PC-9 (cell line): ENCODE results near the gene THSD8. TPM values are rescaled to one million over a fixed set of nuclear protein-coding genes. Genes with fewer than 3 reads are reported as not detected.

Experiments used
- Bru-seq: library from RNA; stranded (reverse); fragments of 400-500 nt; gene quantifications from one replicate; lab custom pipeline; 2021; lab: Mats Ljungman, UMichigan
- BruChase-seq, 2 experiments: library from RNA; stranded (reverse); fragments of 400-500 nt; gene quantifications; one replicate each; lab custom pipeline; 2021; lab: Mats Ljungman, UMichigan
- BruUV-seq: library from RNA; stranded (reverse); fragments of 400-500 nt; replicated peaks from 2 replicates; lab custom pipeline; 2021; lab: Mats Ljungman, UMichigan
- CTCF ChIA-PET: fragments of 300-600 bp; sonication (Branson Sonifier 250); formaldehyde crosslinking; loops from one replicate; lab custom pipeline; 2022; ENCODE audit warnings: antibody characterized with exemption; lab: Charles Lee
- POLR2A ChIA-PET: fragments of 300-600 bp; sonication (Branson Sonifier 250); formaldehyde crosslinking; loops from one replicate; lab custom pipeline; 2022; ENCODE audit warnings: antibody characterized with exemption; ENCODE audit not compliant: unreplicated experiment; lab: Charles Lee
- DNase-seq, 2 experiments: peaks; one replicate each; pipeline versions ENCODE4 v3.0.0 to v3.0.0-alpha.2; 2015 to 2022; ENCODE audit warnings: mixed read lengths in 1 of 2
- H2AFZ ChIP-seq: fragments of 200-600 bp; sonication (generic); 2 replicates; pipeline ENCODE4 v1.8.1; 2017; ENCODE audit warnings: antibody characterized with exemption
- H3F3A ChIP-seq: fragments of 200-600 bp; sonication (generic); 2 replicates; pipeline ENCODE4 v1.8.1; 2017; ENCODE audit warnings: antibody characterized with exemption, mild to moderate bottlenecking, low read depth; ENCODE audit not compliant: insufficient read depth
- H3K27ac ChIP-seq: fragments of 200-600 bp; sonication (generic); 2 replicates; pipeline ENCODE4 v1.6.1; 2016; ENCODE audit warnings: mixed run types
- H3K27me3 ChIP-seq: fragments of 200-600 bp; sonication (generic); 2 replicates; pipeline ENCODE4 v1.6.1; 2016; ENCODE audit warnings: low read depth, mixed run types; ENCODE audit not compliant: insufficient read depth
- H3K36me3 ChIP-seq: fragments of 200-600 bp; sonication (generic); 2 replicates; pipeline ENCODE4 v1.6.1; 2016; ENCODE audit warnings: low read depth, mixed run types
- H3K4me1 ChIP-seq: fragments of 200-600 bp; sonication (generic); replicated peaks from 2 replicates; pipeline ENCODE4 v1.6.1; 2016; ENCODE audit warnings: mixed run types; ENCODE audit not compliant: insufficient read depth
- H3K4me2 ChIP-seq: fragments of 200-600 bp; sonication (generic); 2 replicates; pipeline ENCODE4 v1.6.1; 2017; ENCODE audit warnings: mixed run types
- H3K4me3 ChIP-seq: fragments of 200-600 bp; sonication (generic); 2 replicates; pipeline ENCODE4 v1.6.1; 2016; ENCODE audit warnings: mixed run types
- H3K79me2 ChIP-seq: fragments of 200-600 bp; sonication (generic); 2 replicates; pipeline ENCODE4 v1.6.1; 2017; ENCODE audit warnings: low read depth, mixed run types
- H3K9me2 ChIP-seq: fragments of 200-600 bp; sonication (generic); 2 replicates; pipeline ENCODE4 v1.8.1; 2017; ENCODE audit warnings: mild to moderate bottlenecking; ENCODE audit not compliant: insufficient read depth
- H3K9me3 ChIP-seq: fragments of 200-600 bp; sonication (generic); 2 replicates; pipeline ENCODE4 v1.8.1; 2016; ENCODE audit warnings: low read depth; ENCODE audit not compliant: insufficient read depth
- H4K20me1 ChIP-seq: fragments of 200-600 bp; sonication (generic); 2 replicates; pipeline ENCODE4 v1.8.1; 2017; ENCODE audit not compliant: insufficient read depth
- EZH2 ChIP-seq: fragments of 200-600 bp; sonication (generic); IDR thresholded peaks from 2 replicates; pipeline ENCODE4 v1.8.0; 2017; ENCODE audit warnings: antibody characterized with exemption, low read depth
- intact Hi-C: fragments of 100-400 bp; cut with micrococcal nuclease; formaldehyde crosslinking; loops from one replicate; pipeline ENCODE4 v1.10.0; 2022; ENCODE audit not compliant: unreplicated experiment
- long read RNA-seq: library from polyadenylated mRNA; stranded (forward); transcript quantifications from one replicate; pipeline ENCODE4 v2.0.0, GENCODE V29; 2022
- total RNA-seq: library from RNA; stranded (reverse); gene quantifications from 2 replicates; pipeline ENCODE4 v1.2.3, GENCODE V29; 2021
- TF ChIP-seq, protein P1 (sequence below): fragments of 200-600 bp; sonication (generic); conservative IDR thresholded peaks from 2 replicates; pipeline ENCODE4 v1.6.1; 2017; ENCODE audit warnings: mixed run types, antibody characterized with exemption, mild to moderate bottlenecking, moderate library complexity

The THSD8 gene
- total RNA-seq (28.8 and 30.0 TPM in 2 replicates), Bru-seq, nascent RNA (percentile 14 among the genes with signal in this experiment), BruChase-seq, experiment 1, labeled RNA remaining after a 2-hour chase (percentile 28 among the genes with signal in this experiment), BruChase-seq, experiment 2, labeled RNA remaining after a 6-hour chase (percentile 31 among the genes with signal in this experiment)
- long read RNA-seq, result 0 reads

DNA sequence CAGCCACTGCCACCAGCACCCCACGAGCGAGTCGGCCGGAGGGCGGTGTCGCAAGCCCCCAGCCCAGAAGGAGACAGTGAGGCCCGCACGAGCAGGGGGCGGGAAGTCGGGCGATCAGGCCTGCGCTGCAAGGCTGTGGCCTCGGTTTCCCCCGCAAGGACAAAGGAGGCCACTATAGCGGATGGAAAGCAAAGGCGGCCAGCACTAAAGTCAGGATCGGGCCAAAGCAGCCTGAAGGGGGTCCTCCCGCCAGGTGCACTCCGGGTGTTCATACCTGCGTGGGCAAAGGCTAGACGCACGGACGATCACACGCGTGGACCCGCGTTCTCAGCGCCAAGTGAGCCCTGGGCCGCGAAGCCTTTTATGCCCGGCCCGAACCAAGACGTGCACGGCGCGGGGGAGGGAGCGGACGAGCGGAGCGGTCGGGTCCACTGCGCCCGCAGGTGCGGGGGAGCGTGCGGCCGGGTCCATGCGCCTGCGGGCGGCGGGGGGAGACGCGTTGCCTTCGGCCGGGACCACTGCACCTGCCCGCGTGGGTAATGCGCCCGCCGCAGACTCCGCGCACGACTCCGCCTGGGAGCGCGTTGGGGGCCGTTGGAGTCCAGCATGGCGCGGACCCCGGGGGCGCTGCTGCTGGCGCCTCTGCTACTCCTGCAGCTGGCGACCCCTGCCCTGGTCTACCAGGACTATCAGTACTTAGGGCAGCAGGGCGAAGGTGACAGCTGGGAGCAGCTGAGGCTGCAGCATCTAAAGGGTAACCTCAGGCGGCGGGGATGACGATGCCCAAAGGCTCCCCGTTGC lies at the start of gene THSD8, which contains the start of gene PRDX2:
Gene THSD8 (plus strand): TSS at position 604 of the 801 bp plus-strand sequence. CDS start 3 bp downstream, at position 607.
Gene PRDX2 (minus strand): TSS at position 335 of the 801 bp plus-strand sequence. CDS start 539 bp downstream, outside the sequence.
- H4K20me1 ChIP-seq, result 0 out of 2 replicates have a peak, but pooled peaks cover 5% of the 10 kb centered on the region
- H3K9me3 ChIP-seq, result no peaks in the 10 kb centered on the region
- BruUV-seq, result no TSS peak
- peak within 1 kb of the TSS; percentile 95 for H3K4me2 ChIP-seq
- DNase-seq, result peak in 1 of 2 experiments; percentile 81
- H3K9me2 ChIP-seq, result no peaks in the 10 kb centered on the region
- intact Hi-C loops, result no loop called here
- no peaks in the 10 kb centered on the region for H3K27me3 ChIP-seq
- ChIA-PET CTCF (interaction anchor here (1.3 kb wide), 1 partner anchor 23 kb away, joined by 3 read pairs; no protein-coding TSS in a partner anchor), POLR2A (interaction anchor here (0.7 kb wide), 1 partner anchor 33 kb away, joined by 3 read pairs; no protein-coding TSS in a partner anchor)
- H3K36me3 ChIP-seq, result 0 out of 2 replicates have a peak, but pooled peaks cover 7% of the 10 kb centered on the region
- no peak within 1 kb of the TSS for H3K27ac ChIP-seq
- peaks cover 54% of the 10 kb centered on the region for H3F3A ChIP-seq
- peaks cover 22% of the 10 kb centered on the region for H3K4me1 ChIP-seq
- H3K79me2 ChIP-seq, result peaks cover 23% of the 10 kb centered on the region
- TF ChIP-seq, protein P1, sequence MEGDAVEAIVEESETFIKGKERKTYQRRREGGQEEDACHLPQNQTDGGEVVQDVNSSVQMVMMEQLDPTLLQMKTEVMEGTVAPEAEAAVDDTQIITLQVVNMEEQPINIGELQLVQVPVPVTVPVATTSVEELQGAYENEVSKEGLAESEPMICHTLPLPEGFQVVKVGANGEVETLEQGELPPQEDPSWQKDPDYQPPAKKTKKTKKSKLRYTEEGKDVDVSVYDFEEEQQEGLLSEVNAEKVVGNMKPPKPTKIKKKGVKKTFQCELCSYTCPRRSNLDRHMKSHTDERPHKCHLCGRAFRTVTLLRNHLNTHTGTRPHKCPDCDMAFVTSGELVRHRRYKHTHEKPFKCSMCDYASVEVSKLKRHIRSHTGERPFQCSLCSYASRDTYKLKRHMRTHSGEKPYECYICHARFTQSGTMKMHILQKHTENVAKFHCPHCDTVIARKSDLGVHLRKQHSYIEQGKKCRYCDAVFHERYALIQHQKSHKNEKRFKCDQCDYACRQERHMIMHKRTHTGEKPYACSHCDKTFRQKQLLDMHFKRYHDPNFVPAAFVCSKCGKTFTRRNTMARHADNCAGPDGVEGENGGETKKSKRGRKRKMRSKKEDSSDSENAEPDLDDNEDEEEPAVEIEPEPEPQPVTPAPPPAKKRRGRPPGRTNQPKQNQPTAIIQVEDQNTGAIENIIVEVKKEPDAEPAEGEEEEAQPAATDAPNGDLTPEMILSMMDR, result no peak; the same call in 1 of the 2 replicates
- TF ChIP-seq EZH2, result no peak
- peak within 1 kb of the TSS; percentile 92 for H2AFZ ChIP-seq
- peak within 1 kb of the TSS; percentile 89 for H3K4me3 ChIP-seq

DNA sequence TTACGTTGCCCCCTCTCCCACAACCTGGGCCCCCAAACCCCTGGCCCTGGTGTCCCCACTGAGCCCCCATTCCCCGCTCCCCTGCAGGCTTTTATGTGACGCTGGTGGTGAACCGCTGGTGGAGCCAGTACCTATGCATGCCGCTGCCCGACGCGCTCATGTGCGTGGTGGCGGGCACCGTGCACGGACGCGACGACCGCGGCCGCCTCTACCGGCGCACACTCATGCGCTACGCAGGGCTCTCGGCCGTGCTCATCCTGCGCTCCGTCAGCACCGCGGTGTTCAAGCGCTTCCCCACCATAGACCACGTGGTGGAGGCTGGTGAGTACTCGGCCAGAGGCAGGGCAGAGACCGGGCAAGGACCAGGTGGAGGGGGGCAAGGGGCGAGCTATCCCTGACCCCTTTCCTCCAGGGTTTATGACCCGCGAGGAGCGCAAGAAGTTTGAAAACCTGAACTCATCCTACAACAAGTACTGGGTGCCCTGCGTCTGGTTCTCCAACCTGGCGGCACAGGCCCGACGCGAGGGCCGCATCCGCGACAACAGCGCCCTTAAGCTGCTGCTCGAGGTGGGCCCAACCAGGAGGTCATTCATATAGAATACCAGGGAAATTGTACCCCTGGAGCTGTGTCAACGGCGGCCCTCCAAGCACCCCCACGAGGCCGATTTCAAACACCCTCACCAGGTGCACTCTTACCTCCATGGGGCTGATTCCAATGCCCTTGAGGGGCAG lies 47.2 kb upstream of the THSD8 start:
- ChIA-PET POLR2A (no interaction called here), CTCF (no interaction called here)
- no peak for DNase-seq
- Histone ChIP-seq H3K27ac (no peak overlapping the region), H3K4me2 (no peak overlapping the region), H3K9me2 (no peaks in the 10 kb centered on the region), H2AFZ (no peak overlapping the region), H3K4me3 (no peak overlapping the region), H3K79me2 (no peaks in the 10 kb centered on the region), H3K36me3 (no peaks in the 10 kb centered on the region), H3K27me3 (peaks cover 18% of the 10 kb centered on the region), H3F3A (peaks cover 29% of the 10 kb centered on the region), H3K9me3 (no peaks in the 10 kb centered on the region), H3K4me1 (peaks cover 6% of the 10 kb centered on the region; the same call in 1 of the 2 replicates), H4K20me1 (0 out of 2 replicates have a peak, but pooled peaks cover 3% of the 10 kb centered on the region)
- intact Hi-C loops, result no loop called here
- BruUV-seq, result no TSS peak
- TF ChIP-seq EZH2, result no peak
- TF ChIP-seq, protein P1, result no peak
